ENCODE data around the gene ZNF579.

ZNF579 gene

GRCh38 chr19:55611983-55612645 lies 31.5 kb upstream of the ZNF579 start:
- no peak for DNase-seq (ENCODE audit: low spot score)

GRCh38 chr19:55611300-55611982 lies 30.8 kb upstream of the ZNF579 start:
- DNase-seq (ENCODE audit: low spot score) = no peak

GRCh38 chr19:55609326-55609725 lies 28.7 kb upstream of the ZNF579 start:
- DNase-seq (ENCODE audit: low spot score) = no peak

GRCh38 chr19:55606817-55607216 lies 26.2 kb upstream of the ZNF579 start:
- DNase-seq (ENCODE audit: low spot score) = no peak

- no peak for DNase-seq (ENCODE audit: low spot score)
These were observed 25.8 kb upstream of the ZNF579 start for GRCh38 chr19:55606471-55606787.

GRCh38 chr19:55605637-55606470 lies 25.2 kb upstream of the ZNF579 start, which contains the start of gene ZNF865:
Gene ZNF865 (plus strand): TSS chr19:55605647. CDS start chr19:55613619, 7,972 bp downstream.
- DNase-seq (ENCODE audit: low spot score) = peak; percentile 68

GRCh38 chr19:55605207-55605636 lies 24.6 kb upstream of the ZNF579 start:
- DNase-seq (ENCODE audit: low spot score) = peak; percentile 95

- DNase-seq (ENCODE audit: low spot score) = no peak
These were observed 23.1 kb upstream of the ZNF579 start for GRCh38 chr19:55603581-55604292.

GRCh38 chr19:55603115-55603514 lies 22.5 kb upstream of the ZNF579 start:
- DNase-seq (ENCODE audit: low spot score) = no peak

- DNase-seq (ENCODE audit: low spot score) = no peak
These were observed 21.7 kb upstream of the ZNF579 start for GRCh38 chr19:55602104-55603001.

- no peak for DNase-seq (ENCODE audit: low spot score)
These were observed 20.4 kb upstream of the ZNF579 start for GRCh38 chr19:55601084-55601483.

GRCh38 chr19:55600662-55601028 lies 20.0 kb upstream of the ZNF579 start:
- DNase-seq (ENCODE audit: low spot score) = no peak

- DNase-seq (ENCODE audit: low spot score) = peak; percentile 86
These were observed 19.4 kb upstream of the ZNF579 start, which contains the start of gene ZNF524 for GRCh38 chr19:55599842-55600661. Gene ZNF524 (plus strand): TSS chr19:55600288. CDS start chr19:55602113, 1,825 bp downstream.

GRCh38 chr19:55599468-55599841 lies 18.8 kb upstream of the ZNF579 start, which contains the start of gene FIZ1:
Gene FIZ1 (minus strand): TSS chr19:55599517. CDS start chr19:55597865, 1,652 bp downstream.
- peak; percentile 83 for DNase-seq (ENCODE audit: low spot score)

- peak; percentile 91 for DNase-seq (ENCODE audit: low spot score)
These were observed 18.2 kb upstream of the ZNF579 start for GRCh38 chr19:55598719-55599467.

- DNase-seq (ENCODE audit: low spot score) = no peak
These were observed 17.4 kb upstream of the ZNF579 start for GRCh38 chr19:55598034-55598433.

- no peak for DNase-seq (ENCODE audit: low spot score)
These were observed 16.9 kb upstream of the ZNF579 start for GRCh38 chr19:55597501-55597921.

- DNase-seq (ENCODE audit: low spot score) = no peak
These were observed 15.7 kb upstream of the ZNF579 start for GRCh38 chr19:55596304-55596703.

- no peak for DNase-seq (ENCODE audit: low spot score)
These were observed 14.4 kb upstream of the ZNF579 start for GRCh38 chr19:55594996-55595545.
